DOHH2 (cell line): Measurements from ENCODE around the gene WHRN.

Experiments
- EZH2phosphoT487 ChIP-seq: fragments of 200-600 bp; sonication (generic); IDR thresholded peaks from 2 replicates; pipeline ENCODE4 v1.6.1; 2017; ENCODE audit warnings: borderline replicate concordance, mild to moderate bottlenecking, antibody characterized with exemption, low read length, moderate library complexity, mixed read lengths
- TF ChIP-seq, protein P1 (sequence below): fragments of 200-600 bp; sonication (generic); IDR thresholded peaks from one replicate; pipeline ENCODE4 v1.5.1; 2014; ENCODE audit warnings: antibody characterized with exemption, mild to moderate bottlenecking, low read depth, low read length; ENCODE audit not compliant: poor library complexity, severe bottlenecking

DNA sequence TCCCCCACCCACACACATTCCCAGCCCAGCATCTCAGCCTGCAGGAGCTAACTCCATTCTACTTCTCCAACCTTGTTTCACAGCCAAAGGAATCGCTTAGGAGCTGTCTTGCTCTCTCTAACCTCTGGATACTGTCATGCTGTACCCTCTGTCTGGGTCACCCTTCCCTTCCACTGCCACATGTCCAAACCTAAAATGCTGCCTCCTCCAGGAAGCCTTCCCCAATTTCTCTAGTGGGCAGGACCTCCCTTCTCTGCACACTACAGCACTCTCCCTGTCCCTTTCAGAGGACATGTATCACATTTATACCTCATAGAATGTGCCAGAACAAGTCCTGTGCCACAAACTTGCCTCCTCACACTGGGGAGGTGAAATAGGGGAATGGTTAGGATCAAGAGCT lies 30.8 kb downstream of the WHRN start:
- TF ChIP-seq, protein P1, sequence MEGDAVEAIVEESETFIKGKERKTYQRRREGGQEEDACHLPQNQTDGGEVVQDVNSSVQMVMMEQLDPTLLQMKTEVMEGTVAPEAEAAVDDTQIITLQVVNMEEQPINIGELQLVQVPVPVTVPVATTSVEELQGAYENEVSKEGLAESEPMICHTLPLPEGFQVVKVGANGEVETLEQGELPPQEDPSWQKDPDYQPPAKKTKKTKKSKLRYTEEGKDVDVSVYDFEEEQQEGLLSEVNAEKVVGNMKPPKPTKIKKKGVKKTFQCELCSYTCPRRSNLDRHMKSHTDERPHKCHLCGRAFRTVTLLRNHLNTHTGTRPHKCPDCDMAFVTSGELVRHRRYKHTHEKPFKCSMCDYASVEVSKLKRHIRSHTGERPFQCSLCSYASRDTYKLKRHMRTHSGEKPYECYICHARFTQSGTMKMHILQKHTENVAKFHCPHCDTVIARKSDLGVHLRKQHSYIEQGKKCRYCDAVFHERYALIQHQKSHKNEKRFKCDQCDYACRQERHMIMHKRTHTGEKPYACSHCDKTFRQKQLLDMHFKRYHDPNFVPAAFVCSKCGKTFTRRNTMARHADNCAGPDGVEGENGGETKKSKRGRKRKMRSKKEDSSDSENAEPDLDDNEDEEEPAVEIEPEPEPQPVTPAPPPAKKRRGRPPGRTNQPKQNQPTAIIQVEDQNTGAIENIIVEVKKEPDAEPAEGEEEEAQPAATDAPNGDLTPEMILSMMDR = no peak
- TF ChIP-seq EZH2phosphoT487 = no peak
